Colonic mucosa (tissue), 4 donors: ENCODE data around the gene MGST3. TPM values are rescaled to one million over a fixed set of nuclear protein-coding genes. Genes with fewer than 3 reads are reported as not detected.
A peak's percentile ranks its signal among the peaks of the same experiment; 100 is the strongest.
"Not testable (repeated sequence)": the region's sequence is repeated elsewhere in the genome, so short reads cannot be mapped to it uniquely, and the experiment has no call there.

ENCODE experiments used
- DNase-seq: peaks from one replicate; pipeline ENCODE4 v3.0.0-alpha.2; 2020
- H3K27ac ChIP-seq: fragments of 200-600 bp; one replicate; pipeline ENCODE4 v1.8.0; 2021
- H3K27me3 ChIP-seq: fragments of 200-600 bp; one replicate; pipeline ENCODE4 v1.8.0; 2021
- H3K36me3 ChIP-seq: fragments of 200-600 bp; one replicate; pipeline ENCODE4 v1.8.0; 2021
- H3K4me1 ChIP-seq: fragments of 200-600 bp; one replicate; pipeline ENCODE4 v1.8.0; 2021; ENCODE audit warnings: mild to moderate bottlenecking
- H3K4me3 ChIP-seq: fragments of 200-600 bp; one replicate; pipeline ENCODE4 v1.8.0; 2021
- H3K9ac ChIP-seq, 2 donors: one replicate each; pipeline ENCODE4 v1.7.0; 2013; ENCODE audit warnings: control low read depth in 2 of 2, low read depth in 2 of 2, low read length in 2 of 2
- H3K9me3 ChIP-seq: fragments of 200-600 bp; one replicate; pipeline ENCODE4 v1.8.0; 2021
- intact Hi-C: fragments of 100-400 bp; cut with DNase I; formaldehyde crosslinking; loops from one replicate; pipeline ENCODE4 v1.14.1; 2022
- total RNA-seq, 2 donors: library from RNA; stranded (reverse); fragmentation: NEBNext Ultra II Directional in 1 of 2; extraction: Animal tissue kit (Norgen Biotek cat#: 25700) in 1 of 2; gene quantifications; one replicate each; pipeline ENCODE4 v1.2.1, GENCODE V29; 2021
- TF ChIP-seq, protein P1 (sequence below): fragments of 200-600 bp; IDR thresholded peaks from one replicate; pipeline ENCODE4 v1.8.0; 2022; ENCODE audit warnings: antibody characterized with exemption, mild to moderate bottlenecking
- donor health status: healthy.
- donor health status: DM: no; HTN: no; CAD: no.
- donor health status: DM: no; HTN: no; CAD: no.

MGST3 gene
- total RNA-seq, 2 donors from 2014 or later: 338 to 410 TPM

DNA sequence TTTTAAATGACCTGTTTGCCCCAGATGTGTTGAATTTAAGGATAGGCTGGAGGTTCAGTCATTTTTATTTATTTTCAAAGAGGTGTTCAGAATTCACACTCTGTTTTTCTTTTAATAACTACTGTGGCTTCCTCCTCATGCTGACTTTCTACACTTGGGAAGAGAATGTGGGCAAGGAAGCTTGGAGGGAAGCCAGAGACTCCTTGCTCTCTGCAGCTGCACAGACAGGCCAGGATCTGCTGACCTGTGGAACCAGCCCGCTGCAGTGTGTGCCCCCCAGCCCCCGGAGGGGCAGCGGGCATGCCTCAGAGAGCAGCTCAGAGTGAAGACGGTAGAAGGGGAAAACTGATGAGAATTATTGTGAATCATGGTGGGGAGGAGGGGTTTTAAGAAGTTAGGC is 16.9 kb downstream of the MGST3 start:
- TF ChIP-seq, protein P1, sequence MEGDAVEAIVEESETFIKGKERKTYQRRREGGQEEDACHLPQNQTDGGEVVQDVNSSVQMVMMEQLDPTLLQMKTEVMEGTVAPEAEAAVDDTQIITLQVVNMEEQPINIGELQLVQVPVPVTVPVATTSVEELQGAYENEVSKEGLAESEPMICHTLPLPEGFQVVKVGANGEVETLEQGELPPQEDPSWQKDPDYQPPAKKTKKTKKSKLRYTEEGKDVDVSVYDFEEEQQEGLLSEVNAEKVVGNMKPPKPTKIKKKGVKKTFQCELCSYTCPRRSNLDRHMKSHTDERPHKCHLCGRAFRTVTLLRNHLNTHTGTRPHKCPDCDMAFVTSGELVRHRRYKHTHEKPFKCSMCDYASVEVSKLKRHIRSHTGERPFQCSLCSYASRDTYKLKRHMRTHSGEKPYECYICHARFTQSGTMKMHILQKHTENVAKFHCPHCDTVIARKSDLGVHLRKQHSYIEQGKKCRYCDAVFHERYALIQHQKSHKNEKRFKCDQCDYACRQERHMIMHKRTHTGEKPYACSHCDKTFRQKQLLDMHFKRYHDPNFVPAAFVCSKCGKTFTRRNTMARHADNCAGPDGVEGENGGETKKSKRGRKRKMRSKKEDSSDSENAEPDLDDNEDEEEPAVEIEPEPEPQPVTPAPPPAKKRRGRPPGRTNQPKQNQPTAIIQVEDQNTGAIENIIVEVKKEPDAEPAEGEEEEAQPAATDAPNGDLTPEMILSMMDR: no peak
- no peaks in the 10 kb centered on the region for H3K9me3 ChIP-seq
- H3K27ac ChIP-seq: peak overlapping the region; percentile 16

GRCh38 chr1:165648919-165649572 is 18.0 kb downstream of the MGST3 start:
- intact Hi-C loops: no loop called here
- no peaks in the 10 kb centered on the region for H3K9me3 ChIP-seq
- no peak for DNase-seq
- no peak overlapping the region for H3K27ac ChIP-seq
- no peaks in the 10 kb centered on the region for H3K27me3 ChIP-seq
- H3K36me3 ChIP-seq: no peaks in the 10 kb centered on the region
- no peak overlapping the region for H3K4me3 ChIP-seq
- peaks cover 7% of the 10 kb centered on the region for H3K4me1 ChIP-seq
- TF ChIP-seq, protein P1: no peak
- H3K9ac ChIP-seq: no peak overlapping the region

More for the DNA sequence above, 16.9 kb downstream of the MGST3 start:
- intact Hi-C loops: no loop called here
- H3K9ac ChIP-seq: no peak overlapping the region
- no peaks in the 10 kb centered on the region for H3K36me3 ChIP-seq
- DNase-seq: no peak
- H3K27me3 ChIP-seq: no peaks in the 10 kb centered on the region
- H3K4me1 ChIP-seq: peaks cover 7% of the 10 kb centered on the region
- no peak overlapping the region for H3K4me3 ChIP-seq

- Histone ChIP-seq H3K9ac (no peak overlapping the region), H3K4me1 (peaks cover 7% of the 10 kb centered on the region)
- intact Hi-C loops: no loop called here
These were observed 20.1 kb downstream of the MGST3 start for GRCh38 chr1:165650981-165651625.

GRCh38 chr1:165658766-165659580 is 27.9 kb downstream of the MGST3 start:
- H3K36me3 ChIP-seq, H3K9ac ChIP-seq, intact Hi-C loops, H3K4me3 ChIP-seq, H3K27me3 ChIP-seq, H3K4me1 ChIP-seq, DNase-seq, H3K9me3 ChIP-seq, H3K27ac ChIP-seq: not testable (repeated sequence)

More at GRCh38 chr1:165650981-165651625, 20.1 kb downstream of the MGST3 start:
- TF ChIP-seq, protein P1: no peak
- no peaks in the 10 kb centered on the region for H3K36me3 ChIP-seq
- no peaks in the 10 kb centered on the region for H3K9me3 ChIP-seq
- no peaks in the 10 kb centered on the region for H3K27me3 ChIP-seq
- no peak overlapping the region for H3K27ac ChIP-seq
- no peak for DNase-seq
- H3K4me3 ChIP-seq: no peak overlapping the region

GRCh38 chr1:165659581-165659895 is 28.5 kb downstream of the MGST3 start:
- H3K36me3 ChIP-seq: no peaks in the 10 kb centered on the region
- no peaks in the 10 kb centered on the region for H3K9me3 ChIP-seq
- H3K27ac ChIP-seq: no peak overlapping the region
- intact Hi-C loops: no loop called here
- DNase-seq: no peak
- TF ChIP-seq, protein P1: no peak
- H3K4me3 ChIP-seq: no peak overlapping the region
- no peaks in the 10 kb centered on the region for H3K27me3 ChIP-seq
- no peak overlapping the region for H3K9ac ChIP-seq
- no peaks in the 10 kb centered on the region for H3K4me1 ChIP-seq
